ENCODE data around the gene COMMD6. TPM values are rescaled to one million over a fixed set of nuclear protein-coding genes. Genes with fewer than 3 reads are reported as not detected.
"Not testable (repeated sequence)": the region's sequence is repeated elsewhere in the genome, so short reads cannot be mapped to it uniquely, and the experiment has no call there.

Gene COMMD6
- total RNA-seq, 1 donor = 59.2 TPM

DNA sequence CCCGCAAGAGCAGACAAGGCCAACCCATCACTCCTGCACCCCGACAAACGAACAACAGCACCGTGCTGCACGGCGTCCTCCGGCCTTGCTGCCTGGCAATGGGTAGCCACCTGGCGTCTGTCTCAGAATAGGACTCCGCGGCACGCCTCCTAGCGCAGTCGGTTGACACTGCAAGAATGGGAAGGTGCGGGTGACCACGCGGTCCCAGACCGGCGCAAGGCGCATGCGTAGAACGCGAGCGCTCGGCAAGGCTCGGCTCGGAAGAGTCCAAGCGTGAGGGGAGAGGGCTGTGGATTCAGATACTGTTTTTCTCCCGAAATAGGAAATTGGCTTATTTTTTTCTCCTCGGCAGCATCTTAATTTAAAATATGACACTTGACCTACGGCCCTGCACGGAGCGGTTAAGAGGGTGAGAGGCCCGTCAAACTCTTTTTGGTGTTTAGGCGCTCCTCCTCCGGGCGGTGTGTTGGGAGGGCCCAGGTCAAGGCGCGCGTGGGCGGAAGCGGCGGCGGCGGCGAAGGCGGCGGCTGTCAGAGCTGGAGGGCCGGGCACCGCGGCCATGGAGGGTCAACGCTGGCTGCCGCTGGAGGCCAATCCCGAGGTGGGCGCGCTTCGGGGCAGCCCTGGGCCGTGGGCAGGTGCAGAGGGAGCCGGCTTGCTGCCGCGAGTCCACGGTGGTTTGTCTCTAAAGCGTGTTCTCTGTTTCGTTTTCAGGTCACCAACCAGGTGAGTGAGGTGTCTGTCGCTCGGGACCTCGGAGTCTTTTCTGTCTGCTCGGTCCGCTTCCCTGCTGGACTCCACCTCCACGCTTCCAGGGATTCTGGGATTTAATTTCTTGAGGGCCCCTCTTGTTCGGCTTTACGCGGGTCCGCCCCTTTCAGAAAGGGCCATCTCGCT lies 11.9 kb upstream of the COMMD6 start, which contains the start of gene UCHL3:
TSS of gene UCHL3 (plus strand) at position 530 of the 897 bp plus-strand sequence. CDS start at position 560, 30 bp downstream.
- TF ChIP-seq, protein P1, sequence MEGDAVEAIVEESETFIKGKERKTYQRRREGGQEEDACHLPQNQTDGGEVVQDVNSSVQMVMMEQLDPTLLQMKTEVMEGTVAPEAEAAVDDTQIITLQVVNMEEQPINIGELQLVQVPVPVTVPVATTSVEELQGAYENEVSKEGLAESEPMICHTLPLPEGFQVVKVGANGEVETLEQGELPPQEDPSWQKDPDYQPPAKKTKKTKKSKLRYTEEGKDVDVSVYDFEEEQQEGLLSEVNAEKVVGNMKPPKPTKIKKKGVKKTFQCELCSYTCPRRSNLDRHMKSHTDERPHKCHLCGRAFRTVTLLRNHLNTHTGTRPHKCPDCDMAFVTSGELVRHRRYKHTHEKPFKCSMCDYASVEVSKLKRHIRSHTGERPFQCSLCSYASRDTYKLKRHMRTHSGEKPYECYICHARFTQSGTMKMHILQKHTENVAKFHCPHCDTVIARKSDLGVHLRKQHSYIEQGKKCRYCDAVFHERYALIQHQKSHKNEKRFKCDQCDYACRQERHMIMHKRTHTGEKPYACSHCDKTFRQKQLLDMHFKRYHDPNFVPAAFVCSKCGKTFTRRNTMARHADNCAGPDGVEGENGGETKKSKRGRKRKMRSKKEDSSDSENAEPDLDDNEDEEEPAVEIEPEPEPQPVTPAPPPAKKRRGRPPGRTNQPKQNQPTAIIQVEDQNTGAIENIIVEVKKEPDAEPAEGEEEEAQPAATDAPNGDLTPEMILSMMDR (IDR thresholded peaks at IDR 0.05; ENCODE audit: insufficient read depth, low read length) = peak; percentile 90
- peak within 1 kb of the TSS; percentile 98 for H3K4me3 ChIP-seq (ENCODE audit: low read depth, low read length)
- peak; percentile 96 for DNase-seq (ENCODE audit: low read depth)

GRCh38 chr13:75547917-75548316 lies 10.3 kb upstream of the COMMD6 start:
- no peak overlapping the region for H3K4me3 ChIP-seq (ENCODE audit: low read depth, low read length)
- TF ChIP-seq, protein P1 (IDR thresholded peaks at IDR 0.05; ENCODE audit: insufficient read depth, low read length) = no peak
- no peak for DNase-seq (ENCODE audit: low read depth)

DNA sequence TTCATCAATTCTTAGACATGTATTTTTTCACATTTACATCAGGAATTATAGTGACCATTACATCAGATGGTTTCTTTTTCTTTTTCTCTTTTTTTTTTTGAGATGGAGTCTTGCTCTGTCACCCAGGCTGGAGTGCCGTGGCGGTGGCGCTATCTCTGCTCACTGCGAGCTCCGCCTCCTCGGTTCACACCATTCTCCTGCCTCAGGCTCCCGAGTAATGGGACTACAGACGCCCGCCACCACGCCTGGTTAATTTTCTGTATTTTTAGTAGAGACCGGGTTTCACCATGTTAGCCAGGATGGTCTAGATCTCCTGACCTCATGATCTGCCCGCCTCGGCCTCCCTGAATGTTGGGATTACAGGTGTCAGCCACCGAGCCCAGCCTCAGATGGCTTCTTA lies 7.7 kb upstream of the COMMD6 start:
- not testable (repeated sequence) for DNase-seq (ENCODE audit: low read depth); H3K4me3 ChIP-seq (ENCODE audit: low read depth, low read length)

- DNase-seq (ENCODE audit: low read depth) = peak; percentile 88
- no peak overlapping the region for H3K4me3 ChIP-seq (ENCODE audit: low read depth, low read length)
- TF ChIP-seq, protein P1 (IDR thresholded peaks at IDR 0.05; ENCODE audit: insufficient read depth, low read length) = no peak
These were observed 7.2 kb upstream of the COMMD6 start for GRCh38 chr13:75544681-75545330.

DNA sequence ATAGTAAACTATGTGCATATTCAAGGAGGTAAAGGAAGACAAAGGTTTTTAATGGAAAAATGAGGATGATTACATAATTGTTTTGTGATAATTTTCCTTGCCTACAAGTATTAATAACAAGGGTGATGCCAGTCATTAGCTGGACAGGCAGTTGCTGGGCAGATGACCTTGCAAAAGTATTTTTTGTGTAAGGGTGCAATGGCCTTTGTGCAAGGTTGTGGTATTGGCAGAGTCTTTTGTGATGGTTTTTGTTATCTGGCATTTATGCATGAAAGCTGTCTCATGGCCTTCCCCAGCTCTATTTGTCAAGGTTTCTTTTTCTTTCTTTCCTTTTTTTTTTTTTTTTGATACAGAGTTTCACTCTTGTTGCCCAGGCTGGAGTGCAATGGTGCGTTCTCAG lies 4.3 kb upstream of the COMMD6 start:
- no peak for DNase-seq (ENCODE audit: low read depth)
- TF ChIP-seq, protein P1 (IDR thresholded peaks at IDR 0.05; ENCODE audit: insufficient read depth, low read length) = no peak
- H3K4me3 ChIP-seq (ENCODE audit: low read depth, low read length) = no peak overlapping the region

GRCh38 chr13:75541287-75541686 lies 3.6 kb upstream of the COMMD6 start:
- TF ChIP-seq, protein P1 (IDR thresholded peaks at IDR 0.05; ENCODE audit: insufficient read depth, low read length) = no peak
- no peak for DNase-seq (ENCODE audit: low read depth)
- no peak overlapping the region for H3K4me3 ChIP-seq (ENCODE audit: low read depth, low read length)

DNA sequence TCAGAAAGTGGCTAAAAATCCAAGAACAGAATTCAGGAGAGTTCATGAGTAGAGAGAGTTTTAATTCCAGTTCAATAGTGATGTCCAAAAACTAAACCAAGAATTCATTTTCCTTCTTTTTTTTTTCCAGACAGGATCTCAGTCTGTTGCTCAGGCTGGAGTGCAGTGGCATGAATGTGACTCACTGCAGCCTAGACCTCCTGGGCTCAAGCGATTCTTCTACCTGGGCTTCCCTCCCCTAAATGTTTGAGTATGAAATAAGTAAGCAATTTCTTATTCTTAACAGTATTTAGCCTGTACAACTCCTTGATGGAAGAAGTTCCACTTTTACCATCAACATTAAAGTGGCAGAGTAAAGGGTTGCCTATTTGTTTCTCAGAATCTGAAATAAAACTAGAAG lies 3.8 kb downstream of the COMMD6 start:
- no peak overlapping the region for H3K4me3 ChIP-seq (ENCODE audit: low read depth, low read length)
- DNase-seq (ENCODE audit: low read depth) = no peak
- TF ChIP-seq, protein P1 (IDR thresholded peaks at IDR 0.05; ENCODE audit: insufficient read depth, low read length) = no peak

Data from fibroblast of the aortic adventitia (primary cell).